SJSA1 (cell line): ENCODE results near the gene PPP4R4. TPM values are rescaled to one million over a fixed set of nuclear protein-coding genes. Genes with fewer than 3 reads are reported as not detected.
"Not testable (repeated sequence)": the region's sequence is repeated elsewhere in the genome, so short reads cannot be mapped to it uniquely, and the experiment has no call there.

Experiments
- DNase-seq, 2 experiments: peaks; one replicate each; pipeline ENCODE4 v3.0.0-alpha.2; 2015 to 2020; ENCODE audit warnings: low spot score in 2 of 2, low read depth in 1 of 2
- H3K27ac ChIP-seq: fragments of 250-450 bp; sonication (Bioruptor Pico); 2 replicates; pipeline ENCODE4 v1.5.1; 2020; ENCODE audit warnings: mild to moderate bottlenecking, moderate library complexity
- H3K27me3 ChIP-seq: fragments of 250-450 bp; sonication (Bioruptor Pico); replicated peaks from 2 replicates; pipeline ENCODE4 v1.5.1; 2020; ENCODE audit warnings: mild to moderate bottlenecking, moderate library complexity
- H3K36me3 ChIP-seq: fragments of 250-450 bp; sonication (Bioruptor Pico); 2 replicates; pipeline ENCODE4 v1.5.1; 2020; ENCODE audit warnings: mild to moderate bottlenecking
- H3K4me1 ChIP-seq: fragments of 250-450 bp; sonication (Bioruptor Pico); replicated peaks from 2 replicates; pipeline ENCODE4 v1.6.1; 2021; ENCODE audit warnings: mild to moderate bottlenecking
- H3K4me3 ChIP-seq: fragments of 250-450 bp; sonication (Bioruptor Pico); 2 replicates; pipeline ENCODE4 v1.5.1; 2020; ENCODE audit warnings: mild to moderate bottlenecking
- H3K9me3 ChIP-seq: fragments of 250-450 bp; sonication (Bioruptor Pico); replicated peaks from 2 replicates; pipeline ENCODE4 v1.5.1; 2020; ENCODE audit warnings: mild to moderate bottlenecking
- total RNA-seq: library from RNA; depleted of rRNA; stranded (reverse); fragments of >200 nt; shearing (Covaris generic); gene quantifications from 2 replicates; pipeline ENCODE4 v1.2.3, GENCODE V29; 2014

The PPP4R4 gene
- total RNA-seq, 1 experiment from 2014 or later, result 1.00 TPM

DNA sequence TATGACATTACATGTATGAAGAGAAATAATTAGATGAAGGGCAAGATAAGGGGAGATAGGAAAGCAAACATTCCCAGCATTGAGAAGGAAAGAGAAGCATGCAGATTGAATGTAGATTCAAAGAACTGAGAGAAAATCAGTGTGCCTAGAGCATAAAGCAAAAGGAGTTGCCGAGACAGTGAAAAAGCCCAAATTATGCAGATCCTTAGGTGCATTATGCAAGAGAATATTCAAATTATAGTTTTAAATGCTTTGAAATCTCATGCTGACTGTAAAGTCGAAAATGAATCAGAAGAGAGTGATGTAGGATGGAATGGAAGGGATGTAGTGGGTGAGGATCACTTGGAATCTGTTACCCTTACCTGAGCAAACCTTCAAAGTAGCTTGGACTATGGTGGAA, 49.9 kb downstream of the PPP4R4 start:
- Histone ChIP-seq H3K27me3 (no peaks in the 10 kb centered on the region), H3K4me1 (no peaks in the 10 kb centered on the region), H3K36me3 (no peaks in the 10 kb centered on the region), H3K27ac (no peak overlapping the region), H3K9me3 (no peaks in the 10 kb centered on the region), H3K4me3 (no peak overlapping the region)
- DNase-seq, result no peak

DNA sequence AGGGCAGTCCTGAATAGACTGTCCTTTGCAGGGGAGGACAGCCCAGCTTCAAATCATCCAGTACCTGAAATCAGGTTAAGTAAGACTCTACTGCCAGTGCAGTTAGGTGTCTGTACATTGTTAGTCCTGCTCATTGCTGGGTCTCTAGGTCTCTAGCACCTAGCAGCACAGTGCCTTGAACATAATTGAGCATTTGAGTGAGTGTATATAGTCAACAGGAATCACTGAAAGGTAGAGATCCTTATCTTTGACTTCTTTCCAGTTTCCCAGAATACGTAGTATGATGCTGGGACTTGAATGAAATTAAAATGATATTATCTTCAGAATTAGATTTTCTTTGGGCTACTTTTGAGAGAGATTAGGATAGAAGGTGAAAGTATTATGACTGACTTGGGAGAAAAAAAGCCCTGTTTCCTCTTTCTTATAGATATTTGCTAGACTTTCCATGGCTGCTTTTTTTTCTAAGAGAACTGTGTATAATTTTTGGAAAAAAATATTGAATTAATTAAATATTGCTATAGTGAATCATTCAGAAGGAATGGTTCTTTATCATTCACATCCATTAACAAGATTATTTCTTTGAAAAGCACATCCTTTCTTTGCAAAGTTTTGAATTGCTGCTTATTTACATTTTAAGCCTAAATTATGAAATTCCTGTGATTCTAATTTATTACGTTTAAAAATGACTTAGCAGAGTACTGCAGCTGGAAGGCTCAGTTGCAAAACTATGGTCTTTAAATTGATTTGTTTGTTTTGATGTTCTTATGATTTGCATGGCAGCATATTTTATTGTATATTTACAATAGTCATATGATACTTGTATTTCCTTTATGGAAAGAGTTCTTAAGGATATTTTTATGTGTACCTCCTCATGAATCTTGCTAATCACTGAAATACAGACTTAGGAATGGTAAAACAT, 51.6 kb downstream of the PPP4R4 start:
- Histone ChIP-seq H3K4me1 (no peaks in the 10 kb centered on the region), H3K27me3 (no peaks in the 10 kb centered on the region), H3K9me3 (no peaks in the 10 kb centered on the region), H3K27ac (no peak overlapping the region), H3K36me3 (no peaks in the 10 kb centered on the region), H3K4me3 (no peak overlapping the region)
- no peak for DNase-seq

DNA sequence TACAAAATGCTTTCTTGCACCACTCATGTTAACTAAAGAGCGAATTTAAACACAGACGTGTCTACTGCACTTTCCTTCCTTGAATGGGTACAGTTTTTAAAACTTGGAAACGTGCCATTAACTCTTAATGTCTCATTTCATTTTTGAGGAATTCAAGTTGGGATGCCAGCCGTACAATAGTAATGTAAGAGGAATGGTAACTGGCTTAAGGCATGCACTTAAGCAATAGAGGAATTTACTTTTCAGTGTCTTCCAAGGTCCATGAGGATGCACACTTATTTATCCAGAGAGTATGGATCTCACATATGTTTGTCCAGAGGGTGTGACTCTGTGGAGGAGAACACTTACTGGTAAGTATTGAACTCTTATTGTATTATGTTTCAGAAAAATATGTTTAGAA, 52.9 kb downstream of the PPP4R4 start:
- Histone ChIP-seq H3K4me1 (no peaks in the 10 kb centered on the region), H3K27me3 (no peaks in the 10 kb centered on the region), H3K36me3 (no peaks in the 10 kb centered on the region), H3K9me3 (no peaks in the 10 kb centered on the region), H3K27ac (no peak overlapping the region), H3K4me3 (no peak overlapping the region)
- DNase-seq, result no peak

DNA sequence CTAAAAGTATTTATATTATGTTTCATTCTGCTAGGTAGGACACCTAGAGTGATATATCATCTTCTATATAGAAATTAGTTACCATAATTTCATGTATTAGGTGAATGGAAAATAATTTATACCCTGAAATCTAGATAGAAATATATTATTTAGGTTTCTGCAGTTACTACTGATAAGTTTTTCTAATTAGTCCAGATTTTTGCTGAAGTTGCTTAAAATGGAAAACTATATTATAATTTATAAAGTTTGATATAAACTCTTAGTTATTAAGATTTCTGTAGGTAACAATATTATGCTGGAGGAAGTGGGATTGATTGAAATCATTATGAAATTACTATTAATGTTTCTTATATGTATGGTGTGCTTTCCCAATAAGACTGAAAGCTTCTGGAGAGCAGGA, 62.9 kb downstream of the PPP4R4 start:
- no peaks in the 10 kb centered on the region for H3K4me1 ChIP-seq
- no peak for DNase-seq

DNA sequence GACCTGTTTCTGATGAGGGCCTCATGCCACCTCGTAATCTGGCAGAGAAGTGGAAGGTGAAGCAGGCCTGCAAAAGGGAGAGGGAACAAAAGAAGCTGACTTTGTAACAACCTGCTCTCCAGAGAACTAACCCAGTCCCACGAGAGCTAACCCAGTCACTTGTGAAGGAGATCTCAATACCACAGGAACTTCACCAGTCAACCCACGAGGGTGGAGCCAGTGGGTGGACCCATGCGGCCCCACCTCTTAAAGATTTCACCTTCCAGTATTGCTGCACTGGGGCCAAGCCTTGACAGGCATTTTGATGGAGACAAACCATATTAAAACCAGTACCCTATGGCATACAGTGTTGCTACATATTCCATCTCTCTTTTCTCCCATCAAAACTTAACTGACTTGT, 63.9 kb downstream of the PPP4R4 start:
- no peaks in the 10 kb centered on the region for H3K36me3 ChIP-seq
- H3K27me3 ChIP-seq, result no peaks in the 10 kb centered on the region
- H3K4me1 ChIP-seq, result no peaks in the 10 kb centered on the region
- H3K4me3 ChIP-seq, result no peak overlapping the region
- DNase-seq, result no peak
- no peak overlapping the region for H3K27ac ChIP-seq
- no peaks in the 10 kb centered on the region for H3K9me3 ChIP-seq

More for the DNA sequence above, 62.9 kb downstream of the PPP4R4 start:
- Histone ChIP-seq H3K27me3 (no peaks in the 10 kb centered on the region), H3K9me3 (no peaks in the 10 kb centered on the region), H3K4me3 (no peak overlapping the region), H3K36me3 (no peaks in the 10 kb centered on the region), H3K27ac (no peak overlapping the region)

GRCh38 chr14:94239406-94239805, 65.3 kb downstream of the PPP4R4 start:
- Histone ChIP-seq H3K4me1 (no peaks in the 10 kb centered on the region), H3K27me3 (no peaks in the 10 kb centered on the region), H3K4me3 (no peak overlapping the region), H3K27ac (no peak overlapping the region), H3K36me3 (no peaks in the 10 kb centered on the region), H3K9me3 (no peaks in the 10 kb centered on the region)
- DNase-seq, result no peak

DNA sequence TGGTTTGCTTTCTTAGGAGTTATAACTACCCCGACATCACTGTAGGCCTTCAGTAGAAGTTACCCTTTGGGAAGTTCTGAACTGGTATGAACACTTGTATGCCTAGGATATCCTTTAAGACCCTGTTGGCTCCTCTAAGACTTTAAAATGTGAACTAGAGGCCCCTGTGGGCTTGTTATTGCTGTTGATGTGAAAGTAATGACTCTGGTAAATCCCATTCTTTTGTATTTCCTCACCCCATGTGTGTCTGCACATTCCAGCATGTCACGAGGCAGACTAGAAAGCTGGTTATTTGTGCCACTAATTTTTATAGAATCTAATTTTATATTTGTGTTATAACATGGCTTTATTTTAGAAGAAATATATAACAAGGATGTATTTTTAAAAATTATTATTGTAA, 70.1 kb downstream of the PPP4R4 start:
- no peaks in the 10 kb centered on the region for H3K36me3 ChIP-seq
- no peak overlapping the region for H3K4me3 ChIP-seq
- no peaks in the 10 kb centered on the region for H3K9me3 ChIP-seq
- DNase-seq, result no peak
- H3K4me1 ChIP-seq, result no peaks in the 10 kb centered on the region
- no peak overlapping the region for H3K27ac ChIP-seq
- no peaks in the 10 kb centered on the region; the same call in 1 of the 2 replicates for H3K27me3 ChIP-seq

- H3K27me3 ChIP-seq, DNase-seq, H3K27ac ChIP-seq, H3K4me3 ChIP-seq, H3K4me1 ChIP-seq, H3K36me3 ChIP-seq, H3K9me3 ChIP-seq: not testable (repeated sequence)
Measured at GRCh38 chr14:94264195-94264594, 90.1 kb downstream of the PPP4R4 start.

DNA sequence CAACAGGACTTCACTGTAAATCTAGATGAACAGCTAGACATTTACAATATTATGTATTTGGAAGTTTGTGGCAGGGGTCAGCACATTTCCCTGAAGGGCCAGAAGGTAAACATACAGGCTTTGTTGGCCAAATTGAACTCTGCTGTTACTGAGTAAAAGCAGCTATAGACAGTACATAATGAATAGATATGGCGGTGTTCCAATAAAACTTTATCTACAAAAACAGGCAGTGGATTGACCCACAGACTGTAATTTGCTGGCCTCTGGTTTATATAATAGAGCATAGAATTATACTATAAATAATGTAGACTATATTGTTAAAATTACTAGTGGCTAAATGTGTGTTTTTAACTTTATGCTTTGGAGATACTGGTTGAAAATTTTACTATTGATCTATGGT, 93.2 kb downstream of the PPP4R4 start:
- no peaks in the 10 kb centered on the region for H3K4me1 ChIP-seq
- H3K9me3 ChIP-seq, result no peaks in the 10 kb centered on the region
- H3K27ac ChIP-seq, result no peak overlapping the region
- no peaks in the 10 kb centered on the region for H3K27me3 ChIP-seq
- no peak for DNase-seq
- no peaks in the 10 kb centered on the region for H3K36me3 ChIP-seq
- no peak overlapping the region for H3K4me3 ChIP-seq

- H3K27ac ChIP-seq, H3K36me3 ChIP-seq, DNase-seq, H3K4me1 ChIP-seq, H3K4me3 ChIP-seq, H3K9me3 ChIP-seq, H3K27me3 ChIP-seq: not testable (repeated sequence)
Measured at GRCh38 chr14:94268582-94268981, 94.5 kb downstream of the PPP4R4 start.

GRCh38 chr14:94269156-94269555, 95.0 kb downstream of the PPP4R4 start:
- Histone ChIP-seq H3K4me3 (no peak overlapping the region), H3K27me3 (no peaks in the 10 kb centered on the region), H3K36me3 (no peaks in the 10 kb centered on the region), H3K27ac (no peak overlapping the region; the same call in 1 of the 2 replicates), H3K9me3 (no peaks in the 10 kb centered on the region), H3K4me1 (no peaks in the 10 kb centered on the region)
- DNase-seq, result peak in 1 of 2 experiments; percentile 28

DNA sequence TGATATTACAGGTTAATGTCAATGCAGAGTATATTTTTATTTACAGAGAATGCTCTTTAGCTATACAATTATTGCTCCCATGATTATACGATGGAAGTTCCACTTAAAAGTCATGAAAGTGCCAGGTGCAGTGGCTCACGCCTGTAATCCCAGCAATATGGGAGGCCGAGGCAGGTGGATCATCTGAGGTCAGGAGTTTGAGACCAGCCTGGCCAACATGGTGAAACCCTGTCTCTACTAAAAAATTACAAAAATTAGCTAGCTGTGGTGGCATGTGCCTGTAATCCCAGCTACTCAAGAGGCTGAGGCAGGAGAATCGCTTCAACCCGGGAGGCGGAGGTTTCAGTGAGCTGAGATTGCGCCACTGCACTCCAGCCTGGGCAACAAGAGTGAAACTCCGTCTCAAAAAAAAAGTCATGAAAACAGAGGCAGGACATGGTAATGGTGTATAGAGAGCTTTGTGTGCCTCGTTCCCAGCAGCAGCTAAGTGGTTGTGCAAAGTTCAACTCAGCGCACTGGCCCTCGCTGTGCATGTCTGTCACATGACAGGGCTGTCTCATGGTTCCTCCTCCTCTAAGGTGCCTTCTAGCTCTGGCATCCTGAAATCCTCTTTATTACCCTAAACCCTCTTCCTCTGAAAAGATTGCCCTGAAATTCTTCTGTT, 102.9 kb downstream of the PPP4R4 start:
- H3K4me3 ChIP-seq, H3K4me1 ChIP-seq, DNase-seq, H3K36me3 ChIP-seq, H3K27me3 ChIP-seq, H3K27ac ChIP-seq, H3K9me3 ChIP-seq: not testable (repeated sequence)

DNA sequence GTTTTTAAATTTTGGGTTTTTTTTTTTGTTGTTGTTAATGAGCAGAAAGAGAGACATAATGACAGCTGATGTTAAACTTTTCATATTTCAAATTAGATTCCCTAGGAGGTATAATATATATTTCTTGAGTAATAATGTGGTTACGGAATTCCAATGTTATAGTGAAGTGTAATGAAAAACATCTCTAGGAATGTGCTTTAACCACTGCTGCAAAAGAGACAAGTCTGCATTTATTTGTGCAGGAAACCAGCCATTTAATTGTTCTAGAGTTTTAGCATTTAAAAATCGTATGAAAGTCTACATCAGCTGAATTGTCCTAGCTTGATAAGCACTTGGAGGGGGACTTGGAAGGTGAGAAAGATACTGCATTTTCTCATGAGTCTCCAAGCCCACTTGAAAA, 104.6 kb downstream of the PPP4R4 start:
- H3K4me3 ChIP-seq, result no peak overlapping the region
- H3K27me3 ChIP-seq, result no peaks in the 10 kb centered on the region
- DNase-seq, result no peak
- H3K27ac ChIP-seq, result no peak overlapping the region
- peaks cover 19% of the 10 kb centered on the region for H3K4me1 ChIP-seq
- no peaks in the 10 kb centered on the region for H3K36me3 ChIP-seq
- no peaks in the 10 kb centered on the region for H3K9me3 ChIP-seq

- no peak overlapping the region for H3K4me3 ChIP-seq
- H3K9me3 ChIP-seq, result no peaks in the 10 kb centered on the region
- H3K27ac ChIP-seq, result peak overlapping the region; percentile 92
- peaks cover 32% of the 10 kb centered on the region for H3K4me1 ChIP-seq
- no peaks in the 10 kb centered on the region for H3K36me3 ChIP-seq
- peak; percentile 55 to 64 for DNase-seq
- no peaks in the 10 kb centered on the region for H3K27me3 ChIP-seq
Measured at GRCh38 chr14:94282991-94283723, 109.0 kb downstream of the PPP4R4 start.
